ENCODE data around the gene VIPR1.

Gene VIPR1

DNA sequence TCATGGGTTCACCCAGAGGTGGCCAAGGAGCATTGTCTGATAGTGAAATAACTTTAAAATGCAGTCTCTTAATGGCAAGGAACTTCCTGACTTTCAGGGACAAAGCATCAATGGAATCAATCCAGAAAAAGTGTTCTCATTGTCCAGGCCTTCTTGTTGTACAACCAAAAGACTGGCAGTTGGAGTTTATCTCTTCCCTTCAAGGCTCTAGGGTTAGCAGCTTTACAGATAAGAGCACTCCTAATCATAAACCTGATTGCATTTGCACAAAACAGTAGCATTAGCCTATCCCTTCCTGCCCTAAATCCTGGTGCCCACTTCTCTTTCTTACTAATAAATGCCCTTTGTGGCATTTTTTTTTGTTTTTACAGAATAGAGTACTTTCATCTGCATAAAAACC lies 43.3 kb upstream of the VIPR1 start:
- TF ChIP-seq ESRRG (CRISPR knock-in tag; IDR thresholded peaks at IDR 0.05): no peak
- TF ChIP-seq ZC3H10 (CRISPR knock-in tag; IDR thresholded peaks at IDR 0.05): no peak
- TF ChIP-seq, protein P1, sequence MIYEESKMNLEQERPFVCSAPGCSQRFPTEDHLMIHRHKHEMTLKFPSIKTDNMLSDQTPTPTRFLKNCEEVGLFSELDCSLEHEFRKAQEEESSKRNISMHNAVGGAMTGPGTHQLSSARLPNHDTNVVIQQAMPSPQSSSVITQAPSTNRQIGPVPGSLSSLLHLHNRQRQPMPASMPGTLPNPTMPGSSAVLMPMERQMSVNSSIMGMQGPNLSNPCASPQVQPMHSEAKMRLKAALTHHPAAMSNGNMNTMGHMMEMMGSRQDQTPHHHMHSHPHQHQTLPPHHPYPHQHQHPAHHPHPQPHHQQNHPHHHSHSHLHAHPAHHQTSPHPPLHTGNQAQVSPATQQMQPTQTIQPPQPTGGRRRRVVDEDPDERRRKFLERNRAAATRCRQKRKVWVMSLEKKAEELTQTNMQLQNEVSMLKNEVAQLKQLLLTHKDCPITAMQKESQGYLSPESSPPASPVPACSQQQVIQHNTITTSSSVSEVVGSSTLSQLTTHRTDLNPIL (CRISPR knock-in tag; IDR thresholded peaks at IDR 0.05; ENCODE audit: low read depth): no peak
- no peak for TF ChIP-seq RARB (CRISPR knock-in tag; IDR thresholded peaks at IDR 0.05)
- no peak for TF ChIP-seq BACH2 (CRISPR knock-in tag; IDR thresholded peaks at IDR 0.05; ENCODE audit: borderline replicate concordance)
- TF ChIP-seq, protein P2, sequence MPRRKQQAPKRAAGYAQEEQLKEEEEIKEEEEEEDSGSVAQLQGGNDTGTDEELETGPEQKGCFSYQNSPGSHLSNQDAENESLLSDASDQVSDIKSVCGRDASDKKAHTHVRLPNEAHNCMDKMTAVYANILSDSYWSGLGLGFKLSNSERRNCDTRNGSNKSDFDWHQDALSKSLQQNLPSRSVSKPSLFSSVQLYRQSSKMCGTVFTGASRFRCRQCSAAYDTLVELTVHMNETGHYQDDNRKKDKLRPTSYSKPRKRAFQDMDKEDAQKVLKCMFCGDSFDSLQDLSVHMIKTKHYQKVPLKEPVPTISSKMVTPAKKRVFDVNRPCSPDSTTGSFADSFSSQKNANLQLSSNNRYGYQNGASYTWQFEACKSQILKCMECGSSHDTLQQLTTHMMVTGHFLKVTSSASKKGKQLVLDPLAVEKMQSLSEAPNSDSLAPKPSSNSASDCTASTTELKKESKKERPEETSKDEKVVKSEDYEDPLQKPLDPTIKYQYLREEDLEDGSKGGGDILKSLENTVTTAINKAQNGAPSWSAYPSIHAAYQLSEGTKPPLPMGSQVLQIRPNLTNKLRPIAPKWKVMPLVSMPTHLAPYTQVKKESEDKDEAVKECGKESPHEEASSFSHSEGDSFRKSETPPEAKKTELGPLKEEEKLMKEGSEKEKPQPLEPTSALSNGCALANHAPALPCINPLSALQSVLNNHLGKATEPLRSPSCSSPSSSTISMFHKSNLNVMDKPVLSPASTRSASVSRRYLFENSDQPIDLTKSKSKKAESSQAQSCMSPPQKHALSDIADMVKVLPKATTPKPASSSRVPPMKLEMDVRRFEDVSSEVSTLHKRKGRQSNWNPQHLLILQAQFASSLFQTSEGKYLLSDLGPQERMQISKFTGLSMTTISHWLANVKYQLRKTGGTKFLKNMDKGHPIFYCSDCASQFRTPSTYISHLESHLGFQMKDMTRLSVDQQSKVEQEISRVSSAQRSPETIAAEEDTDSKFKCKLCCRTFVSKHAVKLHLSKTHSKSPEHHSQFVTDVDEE (CRISPR knock-in tag; IDR thresholded peaks at IDR 0.05): no peak
- TF ChIP-seq ZNF565 (CRISPR knock-in tag; conservative IDR thresholded peaks at IDR 0.05; ENCODE audit: low read depth): no peak
- TF ChIP-seq, protein P3, sequence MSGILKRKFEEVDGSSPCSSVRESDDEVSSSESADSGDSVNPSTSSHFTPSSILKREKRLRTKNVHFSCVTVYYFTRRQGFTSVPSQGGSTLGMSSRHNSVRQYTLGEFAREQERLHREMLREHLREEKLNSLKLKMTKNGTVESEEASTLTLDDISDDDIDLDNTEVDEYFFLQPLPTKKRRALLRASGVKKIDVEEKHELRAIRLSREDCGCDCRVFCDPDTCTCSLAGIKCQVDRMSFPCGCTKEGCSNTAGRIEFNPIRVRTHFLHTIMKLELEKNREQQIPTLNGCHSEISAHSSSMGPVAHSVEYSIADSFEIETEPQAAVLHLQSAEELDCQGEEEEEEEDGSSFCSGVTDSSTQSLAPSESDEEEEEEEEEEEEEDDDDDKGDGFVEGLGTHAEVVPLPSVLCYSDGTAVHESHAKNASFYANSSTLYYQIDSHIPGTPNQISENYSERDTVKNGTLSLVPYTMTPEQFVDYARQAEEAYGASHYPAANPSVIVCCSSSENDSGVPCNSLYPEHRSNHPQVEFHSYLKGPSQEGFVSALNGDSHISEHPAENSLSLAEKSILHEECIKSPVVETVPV (CRISPR knock-in tag; IDR thresholded peaks at IDR 0.05): no peak
- no peak for TF ChIP-seq TOX (CRISPR knock-in tag; IDR thresholded peaks at IDR 0.05; ENCODE audit: borderline replicate concordance)
- TF ChIP-seq TCF4 (CRISPR knock-in tag; IDR thresholded peaks at IDR 0.05; ENCODE audit: borderline replicate concordance): no peak
- ATAC-seq: no peak

DNA sequence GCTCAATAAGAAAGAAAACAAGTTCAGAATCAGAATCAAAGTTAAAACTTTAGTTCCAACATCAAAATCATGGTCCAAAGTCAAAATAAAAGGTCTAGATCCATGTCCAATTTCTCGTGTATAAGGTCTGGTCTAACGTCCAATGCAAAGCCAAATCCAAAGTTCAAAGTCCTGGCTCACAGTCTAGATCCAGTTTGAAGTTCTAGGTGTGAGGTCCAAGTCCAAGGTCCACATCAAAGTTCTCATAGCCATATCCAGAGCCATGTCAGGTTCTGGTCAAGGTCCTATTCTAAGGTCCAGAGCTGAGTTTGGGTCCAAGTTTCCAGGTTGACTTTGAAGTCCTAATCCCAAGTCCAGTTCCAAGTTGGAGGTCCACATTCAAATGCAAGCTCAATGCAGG lies 40.7 kb upstream of the VIPR1 start:
- no peak for ATAC-seq

DNA sequence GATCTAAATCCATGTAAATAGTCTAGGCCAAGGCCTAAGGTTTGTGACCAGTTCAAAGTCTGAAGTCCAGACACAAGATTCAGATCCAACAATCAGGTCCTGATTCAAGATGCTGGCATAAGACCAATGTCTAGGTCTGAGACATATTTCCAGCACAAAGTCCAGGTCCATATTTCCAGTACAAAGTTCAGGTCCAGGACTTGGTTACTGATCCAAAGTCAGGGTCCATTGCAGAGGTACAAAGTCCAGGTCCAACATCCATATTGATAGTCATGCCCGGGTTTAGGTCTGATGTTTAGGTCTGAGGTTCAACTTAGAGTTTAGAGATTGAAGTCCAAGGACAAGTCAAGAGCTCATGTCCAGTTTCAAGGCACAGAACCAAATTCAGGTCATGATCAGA lies 39.4 kb upstream of the VIPR1 start:
- ATAC-seq: no peak
- TF ChIP-seq, protein P1 (CRISPR knock-in tag; IDR thresholded peaks at IDR 0.05; ENCODE audit: low read depth): no peak

More for the DNA sequence above, 40.7 kb upstream of the VIPR1 start:
- TF ChIP-seq OSR1 (CRISPR knock-in tag; IDR thresholded peaks at IDR 0.05) (no peak), GLIS3 (CRISPR knock-in tag; IDR thresholded peaks at IDR 0.05) (no peak), ZFP3 (CRISPR knock-in tag; IDR thresholded peaks at IDR 0.05) (no peak), ISL1 (CRISPR knock-in tag; IDR thresholded peaks at IDR 0.05) (no peak)
- TF ChIP-seq, protein P2 (CRISPR knock-in tag; IDR thresholded peaks at IDR 0.05): no peak

DNA sequence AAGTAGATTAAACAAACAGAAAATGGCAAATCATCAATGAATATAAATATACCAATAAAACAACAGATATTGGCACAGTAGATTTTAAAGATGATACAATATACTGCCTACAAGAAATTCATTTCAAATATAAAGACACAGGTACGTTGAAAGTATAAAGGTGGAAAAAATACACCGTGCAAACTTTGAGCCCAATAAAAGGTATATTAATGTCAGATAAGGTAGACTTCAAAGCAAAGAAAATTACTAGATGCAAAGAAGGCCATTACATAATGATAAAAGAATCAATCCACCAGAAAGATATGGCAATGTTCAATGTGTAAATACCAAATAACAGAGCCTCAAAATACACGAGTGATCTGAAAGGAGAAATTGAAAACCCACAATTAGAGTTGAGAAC lies 34.3 kb upstream of the VIPR1 start:
- TF ChIP-seq ESRRG (CRISPR knock-in tag; IDR thresholded peaks at IDR 0.05) (no peak), ZFP30 (CRISPR knock-in tag; IDR thresholded peaks at IDR 0.05) (no peak), ZNF8 (CRISPR knock-in tag; IDR thresholded peaks at IDR 0.05) (no peak), ZNF70 (CRISPR knock-in tag; IDR thresholded peaks at IDR 0.05) (no peak), PPARA (CRISPR knock-in tag; IDR thresholded peaks at IDR 0.05; ENCODE audit: borderline replicate concordance) (no peak), ISL1 (CRISPR knock-in tag; IDR thresholded peaks at IDR 0.05) (no peak), BACH2 (CRISPR knock-in tag; IDR thresholded peaks at IDR 0.05; ENCODE audit: borderline replicate concordance) (no peak), TOX (CRISPR knock-in tag; IDR thresholded peaks at IDR 0.05; ENCODE audit: borderline replicate concordance) (no peak), TCF4 (CRISPR knock-in tag; IDR thresholded peaks at IDR 0.05; ENCODE audit: borderline replicate concordance) (no peak), RARB (CRISPR knock-in tag; IDR thresholded peaks at IDR 0.05) (no peak), SNAI2 (CRISPR knock-in tag; IDR thresholded peaks at IDR 0.05) (no peak)
- TF ChIP-seq, protein P4, sequence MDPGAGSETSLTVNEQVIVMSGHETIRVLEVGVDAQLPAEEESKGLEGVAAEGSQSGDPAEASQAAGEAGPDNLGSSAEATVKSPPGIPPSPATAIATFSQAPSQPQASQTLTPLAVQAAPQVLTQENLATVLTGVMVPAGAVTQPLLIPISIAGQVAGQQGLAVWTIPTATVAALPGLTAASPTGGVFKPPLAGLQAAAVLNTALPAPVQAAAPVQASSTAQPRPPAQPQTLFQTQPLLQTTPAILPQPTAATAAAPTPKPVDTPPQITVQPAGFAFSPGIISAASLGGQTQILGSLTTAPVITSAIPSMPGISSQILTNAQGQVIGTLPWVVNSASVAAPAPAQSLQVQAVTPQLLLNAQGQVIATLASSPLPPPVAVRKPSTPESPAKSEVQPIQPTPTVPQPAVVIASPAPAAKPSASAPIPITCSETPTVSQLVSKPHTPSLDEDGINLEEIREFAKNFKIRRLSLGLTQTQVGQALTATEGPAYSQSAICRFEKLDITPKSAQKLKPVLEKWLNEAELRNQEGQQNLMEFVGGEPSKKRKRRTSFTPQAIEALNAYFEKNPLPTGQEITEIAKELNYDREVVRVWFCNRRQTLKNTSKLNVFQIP (CRISPR knock-in tag; IDR thresholded peaks at IDR 0.05; ENCODE audit: borderline replicate concordance, low read depth): no peak
- no peak for ATAC-seq

All from SK-N-SH treated with all-trans-retinoic acid at 6 μM for 48 hours (cell line).